Smooth muscle cell (in vitro differentiated cells): Measurements from ENCODE around the gene UBR3. TPM values are rescaled to one million over a fixed set of nuclear protein-coding genes. Genes with fewer than 3 reads are reported as not detected.

Source experiments
- DNase-seq: peaks from one replicate; lab custom pipeline; 2025; ENCODE audit not compliant: unreplicated experiment; lab: John Stamatoyannopoulos, UW
- H2AFZ ChIP-seq: fragments of 200-600 bp; sonication (generic); 2 replicates; pipeline ENCODE4 v1.6.0; 2016; ENCODE audit warnings: antibody characterized with exemption, low read depth, mild to moderate bottlenecking
- H3F3A ChIP-seq: fragments of 200-600 bp; sonication (generic); 2 replicates; pipeline ENCODE4 v1.6.0; 2017; ENCODE audit warnings: antibody characterized with exemption, low read depth
- H3K27ac ChIP-seq: fragments of 200-600 bp; sonication (generic); 2 replicates; pipeline ENCODE4 v1.5.1; 2016; ENCODE audit warnings: low read depth, mild to moderate bottlenecking
- H3K27me3 ChIP-seq: fragments of 200-600 bp; sonication (generic); 2 replicates; pipeline ENCODE4 v1.6.1; 2016; ENCODE audit warnings: low read depth, mild to moderate bottlenecking
- H3K36me3 ChIP-seq: fragments of 200-600 bp; sonication (generic); 2 replicates; pipeline ENCODE4 v1.5.1; 2016; ENCODE audit warnings: low read depth
- H3K4me1 ChIP-seq: fragments of 200-600 bp; sonication (generic); 2 replicates; pipeline ENCODE4 v1.5.1; 2016; ENCODE audit warnings: low read depth
- H3K4me2 ChIP-seq: fragments of 200-600 bp; sonication (generic); 2 replicates; pipeline ENCODE4 v1.6.0; 2016; ENCODE audit warnings: mild to moderate bottlenecking
- H3K4me3 ChIP-seq: fragments of 200-600 bp; sonication (generic); 2 replicates; pipeline ENCODE4 v1.5.1; 2016; ENCODE audit warnings: mild to moderate bottlenecking
- H3K79me2 ChIP-seq: fragments of 200-600 bp; sonication (generic); 2 replicates; pipeline ENCODE4 v1.6.0; 2016; ENCODE audit warnings: low read depth, mild to moderate bottlenecking
- H3K9ac ChIP-seq: fragments of 200-600 bp; sonication (generic); 2 replicates; pipeline ENCODE4 v1.6.0; 2016; ENCODE audit warnings: low read depth
- H3K9me3 ChIP-seq: fragments of 200-600 bp; sonication (generic); replicated peaks from 2 replicates; pipeline ENCODE4 v1.5.1; 2016; ENCODE audit warnings: low read depth
- H4K20me1 ChIP-seq: fragments of 200-600 bp; sonication (generic); 2 replicates; pipeline ENCODE4 v1.6.0; 2016; ENCODE audit warnings: low read depth
- CTCF ChIP-seq: fragments of 200-600 bp; sonication (generic); IDR thresholded peaks from 2 replicates; pipeline ENCODE4 v1.5.1; 2017; ENCODE audit warnings: borderline replicate concordance, mild to moderate bottlenecking, antibody characterized with exemption; ENCODE audit not compliant: insufficient read depth, poor library complexity, severe bottlenecking
- WGBS: methylation state at CpG from one replicate; pipeline ENCODE4 v1.1.7; 2016; ENCODE audit warnings: low lambda C conversion rate; 5-methylcytosine and 5-hydroxymethylcytosine counted together
- polyA plus RNA-seq: library from polyadenylated mRNA; unstranded; fragments of >200 nt; fragmentation: Nextera tagmentation; extraction: Ambion mirVana; gene quantifications from 2 replicates; pipeline ENCODE4 v1.2.1, GENCODE V29; 2016
- total RNA-seq: library from RNA; depleted of rRNA; stranded (reverse); fragments of >200 nt; gene quantifications from 2 replicates; pipeline ENCODE4 v1.2.3, GENCODE V29; 2014

The UBR3 gene
- total and polyA plus RNA-seq, 2 experiments from 2014 or later = 7.0 to 35.1 TPM

GRCh38 chr2:170086117-170086688 is 258.9 kb downstream of the UBR3 start:
- DNase-seq = no peak
- no peak overlapping the region for H3K4me3 ChIP-seq
- no peaks in the 10 kb centered on the region for H3K4me1 ChIP-seq
- H3K27me3 ChIP-seq = no peaks in the 10 kb centered on the region
- H3K79me2 ChIP-seq = no peaks in the 10 kb centered on the region
- no peaks in the 10 kb centered on the region for H3K36me3 ChIP-seq
- H2AFZ ChIP-seq = no peak overlapping the region
- TF ChIP-seq CTCF = no peak
- H3K9ac ChIP-seq = no peak overlapping the region
- no peak overlapping the region for H3K27ac ChIP-seq
- H4K20me1 ChIP-seq = no peaks in the 10 kb centered on the region
- no peaks in the 10 kb centered on the region for H3K9me3 ChIP-seq
- no peak overlapping the region for H3K4me2 ChIP-seq
- WGBS = 71% methylated on average over 5 of the region's 5 CpGs
- no peaks in the 10 kb centered on the region for H3F3A ChIP-seq

- Histone ChIP-seq H3K79me2 (no peaks in the 10 kb centered on the region), H3K4me1 (no peaks in the 10 kb centered on the region), H3K27ac (no peak overlapping the region), H3K4me2 (no peak overlapping the region), H3F3A (no peaks in the 10 kb centered on the region), H2AFZ (no peak overlapping the region), H3K9me3 (no peaks in the 10 kb centered on the region), H3K27me3 (no peaks in the 10 kb centered on the region), H4K20me1 (no peaks in the 10 kb centered on the region), H3K9ac (no peak overlapping the region), H3K36me3 (no peaks in the 10 kb centered on the region), H3K4me3 (no peak overlapping the region)
- no peak for DNase-seq
- 81% methylated on average over 2 of the region's 2 CpGs for WGBS
- TF ChIP-seq CTCF = no peak
These were observed 259.6 kb downstream of the UBR3 start for GRCh38 chr2:170086751-170087412.

GRCh38 chr2:170087413-170087793 is 260.1 kb downstream of the UBR3 start:
- no peaks in the 10 kb centered on the region for H3K27me3 ChIP-seq
- no peak for TF ChIP-seq CTCF
- H3K27ac ChIP-seq = peak overlapping the region; percentile 27
- no peaks in the 10 kb centered on the region for H3K79me2 ChIP-seq
- WGBS = 73% methylated on average over 2 of the region's 2 CpGs
- no peak for DNase-seq
- H3K9me3 ChIP-seq = no peaks in the 10 kb centered on the region
- H3K9ac ChIP-seq = no peak overlapping the region
- H3K4me3 ChIP-seq = no peak overlapping the region
- H2AFZ ChIP-seq = no peak overlapping the region
- H3K36me3 ChIP-seq = no peaks in the 10 kb centered on the region
- no peaks in the 10 kb centered on the region for H4K20me1 ChIP-seq
- no peak overlapping the region for H3K4me2 ChIP-seq
- H3F3A ChIP-seq = no peaks in the 10 kb centered on the region
- H3K4me1 ChIP-seq = no peaks in the 10 kb centered on the region

- Histone ChIP-seq H3K4me1 (no peaks in the 10 kb centered on the region), H3K9ac (no peak overlapping the region), H3K9me3 (no peaks in the 10 kb centered on the region), H3K4me3 (no peak overlapping the region), H3K27me3 (no peaks in the 10 kb centered on the region), H4K20me1 (no peaks in the 10 kb centered on the region), H3K27ac (peak overlapping the region; percentile 27), H3K79me2 (no peaks in the 10 kb centered on the region), H3K4me2 (peak overlapping the region; percentile 4), H3K36me3 (no peaks in the 10 kb centered on the region), H2AFZ (no peak overlapping the region), H3F3A (no peaks in the 10 kb centered on the region)
- 14% methylated on average over 5 of the region's 5 CpGs for WGBS
- DNase-seq = peak; percentile 2
- no peak for TF ChIP-seq CTCF
These were observed 261.5 kb downstream of the UBR3 start for GRCh38 chr2:170088776-170089175.
